ENCODE data around the gene PRSS50.

PRSS50 gene

DNA sequence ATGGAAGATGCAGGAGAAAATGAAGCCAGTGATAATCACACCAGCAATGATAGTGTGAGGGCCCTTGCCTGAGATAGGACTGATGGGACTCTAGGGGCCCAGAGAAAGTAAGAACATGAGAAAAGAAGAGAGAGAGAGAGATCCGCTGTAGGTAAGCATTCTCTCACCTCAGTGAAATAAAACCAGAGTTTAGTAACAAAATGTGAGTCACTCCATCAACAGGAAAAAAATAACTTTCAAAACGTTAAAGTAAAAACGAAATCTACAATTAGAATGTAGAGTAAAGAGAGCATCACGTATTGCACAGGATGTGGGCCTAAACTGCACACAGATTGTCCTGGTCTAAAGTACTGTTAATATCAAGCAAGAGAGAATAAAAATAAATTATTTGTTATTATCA lies 6.8 kb upstream of the PRSS50 start:
- no peak for TF ChIP-seq ZFX (IDR thresholded peaks at IDR 0.05)
- TF ChIP-seq CTCF (conservative IDR thresholded peaks at IDR 0.05), result no peak
- no peak overlapping the region for H3K27ac ChIP-seq

DNA sequence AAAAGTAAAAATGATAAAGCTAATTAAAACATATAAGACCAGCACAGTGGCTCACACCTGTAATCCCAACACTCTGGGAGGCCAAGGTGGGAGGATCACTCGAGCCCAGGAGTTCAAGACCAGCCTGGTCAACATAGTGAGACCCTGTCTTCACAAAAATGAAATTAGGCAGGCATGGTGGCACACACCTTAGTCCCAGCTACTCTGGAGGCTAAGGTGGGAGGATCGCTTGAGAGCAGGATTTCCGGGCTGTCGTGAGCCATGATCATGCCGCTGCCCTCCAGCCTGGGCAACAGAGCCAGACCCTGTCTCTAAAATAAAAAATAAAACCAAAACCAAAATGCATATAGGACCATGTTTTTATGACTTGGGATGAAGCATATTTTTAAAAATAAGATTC lies 4.8 kb upstream of the PRSS50 start:
- H3K27ac ChIP-seq, result no peak overlapping the region
- TF ChIP-seq ZFX (IDR thresholded peaks at IDR 0.05), result no peak
- no peak for TF ChIP-seq CTCF (conservative IDR thresholded peaks at IDR 0.05)

GRCh38 chr3:46721009-46721408 lies 3.3 kb upstream of the PRSS50 start:
- TF ChIP-seq CTCF (conservative IDR thresholded peaks at IDR 0.05) (no peak), ZFX (IDR thresholded peaks at IDR 0.05) (no peak)
- no peak overlapping the region for H3K27ac ChIP-seq

GRCh38 chr3:46719735-46720271 lies 2.1 kb upstream of the PRSS50 start:
- TF ChIP-seq ZFX (IDR thresholded peaks at IDR 0.05) (no peak), CTCF (conservative IDR thresholded peaks at IDR 0.05) (no peak)

DNA sequence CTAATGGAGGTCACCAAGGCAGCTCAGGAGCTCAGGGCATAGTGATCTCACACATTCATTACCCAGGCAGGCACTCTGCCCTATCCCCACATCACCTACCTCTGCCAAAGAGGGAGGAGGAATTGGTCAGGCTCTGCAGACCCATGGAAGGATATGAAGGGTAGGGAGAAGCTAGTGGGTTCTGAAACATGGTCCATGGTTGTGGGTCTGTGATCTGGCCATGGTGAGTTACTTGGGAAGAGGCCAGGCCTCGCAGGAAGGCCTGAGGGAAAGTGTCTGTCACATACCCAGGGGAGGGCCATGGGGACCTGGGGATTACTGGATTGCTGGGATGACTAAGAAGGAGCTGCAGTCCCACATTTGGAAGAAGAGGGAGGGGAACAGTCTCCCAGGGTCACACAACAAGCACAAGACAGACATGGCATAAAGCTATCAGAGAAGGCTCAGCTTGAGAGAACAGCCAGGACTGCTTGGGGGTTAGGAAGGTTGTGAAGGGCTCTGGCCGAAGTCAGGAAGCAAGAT lies 1.4 kb upstream of the PRSS50 start:
- TF ChIP-seq ZFX (IDR thresholded peaks at IDR 0.05) (no peak), CTCF (conservative IDR thresholded peaks at IDR 0.05) (no peak)
- no peak overlapping the region for H3K27ac ChIP-seq

More at GRCh38 chr3:46719735-46720271, 2.1 kb upstream of the PRSS50 start:
- H3K27ac ChIP-seq, result no peak overlapping the region

- no peak overlapping the region for H3K27ac ChIP-seq
- TF ChIP-seq ZFX (IDR thresholded peaks at IDR 0.05), result no peak
- TF ChIP-seq CTCF (conservative IDR thresholded peaks at IDR 0.05), result no peak
Measured at GRCh38 chr3:46716461-46717441, 918 bp downstream of the PRSS50 start.
